Cerebellar nuclear complex (tissue), 1 donor: ENCODE data around the gene MAPK11.

Experiments used
- DNase-seq, 2 experiments: peaks; one replicate each; lab custom pipeline; 2025; lab: John Stamatoyannopoulos, UW

The MAPK11 gene

DNA sequence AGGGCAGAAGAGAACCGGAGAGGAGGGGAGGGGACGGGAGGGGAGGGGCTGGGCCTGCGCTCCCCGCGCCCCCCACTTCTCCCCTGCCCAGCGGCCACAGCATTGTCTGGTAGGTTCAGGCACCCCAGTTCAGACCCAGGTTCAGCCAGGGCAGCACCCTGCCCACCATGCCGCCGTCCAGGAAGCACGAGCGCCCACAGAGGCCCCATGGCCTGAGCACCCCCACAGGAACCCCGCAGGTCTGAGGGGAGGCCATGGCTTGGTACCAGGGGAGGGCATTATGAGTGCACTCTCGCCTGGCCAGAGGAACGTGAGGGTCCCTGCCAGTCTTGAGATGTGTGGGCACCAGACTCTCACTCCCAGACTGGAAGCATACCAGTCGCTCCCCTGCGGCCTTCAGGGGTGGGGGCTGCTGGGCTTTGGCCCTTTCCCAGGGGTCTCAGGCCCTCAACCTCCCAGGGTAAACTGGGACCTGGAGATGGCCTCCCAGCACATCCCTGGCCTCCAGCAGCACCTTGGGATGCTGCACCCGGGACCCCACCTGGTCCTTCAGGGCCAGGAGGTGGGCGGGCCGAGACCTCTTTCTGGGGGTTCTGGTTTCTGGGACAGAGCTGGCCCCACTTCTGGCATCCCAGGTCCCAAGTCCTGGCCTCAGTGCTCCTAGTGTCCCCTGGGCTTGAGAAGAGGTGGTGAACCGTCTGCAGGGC is 37.9 kb upstream of the MAPK11 start:
- no peak for DNase-seq

DNA sequence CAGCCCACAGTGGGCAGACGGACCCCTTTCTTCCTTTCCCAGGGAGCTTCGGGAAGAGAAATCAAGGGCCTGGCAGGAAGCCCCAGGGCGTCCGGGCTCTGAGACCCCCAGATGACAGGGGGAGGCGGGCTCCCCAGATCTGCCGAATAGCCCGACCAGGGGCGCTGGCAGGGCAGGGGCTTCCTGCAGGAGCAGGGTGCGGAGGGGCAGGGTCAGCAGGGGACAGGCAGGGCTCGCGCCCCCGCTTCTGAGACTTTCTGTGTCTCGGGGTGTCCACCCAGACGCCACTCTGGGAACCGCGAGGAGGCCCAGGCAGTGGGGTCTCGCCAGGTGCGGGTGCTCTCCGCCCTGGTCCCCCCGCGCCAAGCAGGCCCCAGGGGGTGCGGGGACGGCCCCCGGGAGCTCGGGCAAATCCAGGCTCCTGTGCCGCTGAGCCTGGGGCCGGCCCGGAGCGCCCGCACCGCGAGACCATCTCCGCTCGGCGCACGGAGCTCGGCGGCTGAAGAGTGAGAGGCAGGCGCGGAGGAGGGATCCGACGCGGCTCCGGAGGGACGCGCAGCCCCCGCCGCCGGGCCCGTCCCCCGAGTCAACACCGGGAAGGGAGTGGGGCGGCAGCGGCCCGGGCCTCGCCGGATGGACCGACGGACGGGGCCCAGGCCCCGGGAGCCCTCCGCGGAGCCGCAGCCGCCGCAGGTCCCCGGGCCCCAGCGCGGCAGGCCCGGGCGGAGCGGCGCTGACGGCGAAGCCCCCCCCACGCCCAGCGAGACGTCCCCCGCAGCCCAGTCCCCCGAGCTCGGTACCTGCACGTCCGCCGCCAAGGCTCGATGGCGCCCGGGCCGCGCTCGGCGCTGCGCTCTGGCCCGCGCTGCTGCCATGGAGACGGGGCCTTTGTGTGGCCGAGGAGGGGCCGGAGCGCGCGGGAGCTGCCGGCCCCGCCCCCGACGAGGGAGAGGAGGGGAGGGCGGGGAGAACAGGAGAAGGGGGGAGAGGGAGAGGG is 36.9 kb upstream of the MAPK11 start, which contains the start of gene PLXNB2:
Gene PLXNB2 (minus strand): TSS at position 894 of the 997 bp plus-strand sequence. CDS start 17,062 bp downstream, outside the sequence.
- DNase-seq = no peak

DNA sequence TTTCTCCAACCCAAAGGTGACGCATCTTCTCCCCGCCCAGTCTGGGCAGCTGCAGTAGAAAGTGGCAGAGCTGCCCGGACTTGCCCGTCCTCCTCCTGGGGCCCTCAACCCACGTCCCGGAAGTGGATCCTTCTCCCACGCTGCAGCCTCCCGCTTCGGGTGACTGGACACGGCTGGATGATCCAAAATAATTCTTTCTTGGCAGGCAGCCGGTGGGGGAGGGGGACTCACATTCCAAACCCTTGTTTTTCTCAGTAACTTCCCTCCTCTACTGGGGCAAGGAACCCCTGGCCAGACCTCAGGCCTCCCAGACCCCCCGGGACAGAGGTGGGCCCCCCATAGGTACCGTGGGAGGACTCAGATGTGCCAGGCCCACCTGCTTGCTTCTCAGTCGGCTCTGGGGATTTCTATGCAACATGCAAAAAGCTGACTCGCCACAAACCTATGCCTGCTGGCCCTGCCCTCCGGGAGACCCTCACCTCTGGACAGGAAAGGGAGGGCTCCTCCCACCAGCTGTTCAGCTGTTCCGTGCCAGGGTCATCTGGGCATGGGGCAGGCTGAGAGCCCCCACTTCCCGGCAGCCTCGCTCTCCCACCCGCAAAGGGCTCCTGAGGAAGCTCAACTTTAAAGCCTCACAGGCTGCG is 35.9 kb upstream of the MAPK11 start:
- no peak for DNase-seq

DNA sequence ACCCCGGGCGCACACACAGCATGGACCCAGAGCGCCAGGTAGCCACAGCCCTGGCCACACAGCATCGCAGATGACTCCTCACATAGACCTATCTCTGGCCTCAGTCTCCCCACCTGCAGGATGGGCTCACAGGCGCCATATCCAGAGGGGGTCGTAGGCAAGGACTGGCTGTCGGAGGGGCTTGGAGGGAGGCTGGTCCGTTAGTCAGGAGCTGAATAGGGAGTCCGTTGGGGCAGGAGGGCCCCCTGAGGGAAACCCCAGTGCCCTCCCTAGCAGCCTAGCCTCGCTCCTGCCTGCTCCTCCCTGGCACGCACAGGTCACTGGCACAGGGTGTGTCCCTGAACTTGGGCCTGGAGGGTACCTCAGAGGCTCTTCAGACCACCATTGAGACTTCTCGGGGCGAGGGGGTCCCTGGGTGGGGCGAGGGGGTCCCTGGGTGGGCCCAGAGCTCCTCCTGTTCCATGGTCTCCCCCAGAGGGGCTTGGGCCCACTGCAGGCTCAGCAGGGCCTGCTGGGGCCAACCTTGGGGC is 35.3 kb upstream of the MAPK11 start:
- DNase-seq = no peak

DNA sequence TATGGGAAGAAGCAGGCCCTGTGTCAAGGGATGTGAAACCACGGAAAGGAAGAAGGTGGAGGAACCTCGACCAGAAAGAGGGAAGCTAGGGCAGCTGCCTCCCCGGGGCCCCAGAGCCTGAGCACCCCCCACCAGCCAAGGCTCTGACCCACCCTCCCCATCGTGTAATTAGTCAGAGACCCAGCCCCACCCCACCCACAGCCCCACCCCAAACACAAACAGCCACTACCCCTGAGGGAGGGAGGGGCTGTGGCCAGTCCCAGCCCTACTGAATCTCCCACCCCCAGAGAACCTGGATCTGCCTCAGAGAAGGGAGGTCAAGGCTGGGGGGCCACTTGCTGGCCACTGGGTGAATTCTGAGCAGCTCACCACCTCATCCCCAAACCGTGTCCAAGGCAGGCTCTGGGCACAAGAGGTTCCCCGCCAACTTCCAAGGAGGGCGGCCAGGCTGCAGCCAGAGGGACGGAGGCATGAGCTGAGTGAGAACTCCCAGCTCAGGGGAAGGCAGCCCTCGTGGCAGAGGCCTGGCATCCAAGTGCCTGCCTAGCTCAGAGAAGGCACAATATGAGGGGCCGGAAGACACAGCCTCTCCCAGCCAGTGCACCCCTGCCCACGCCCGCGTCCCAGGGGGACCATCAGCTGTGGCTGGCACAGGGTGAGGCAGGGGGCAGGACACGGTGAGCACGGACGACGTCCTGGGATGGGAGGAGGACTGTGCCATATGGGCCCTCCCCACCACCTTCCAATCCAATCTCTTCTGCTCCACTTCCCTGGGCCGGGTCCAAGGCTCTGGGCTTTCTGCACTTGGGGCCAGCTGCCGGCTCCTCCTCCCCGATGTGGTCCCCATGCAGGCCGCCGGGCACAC is 34.6 kb upstream of the MAPK11 start:
- DNase-seq = peak; percentile 34 to 86

DNA sequence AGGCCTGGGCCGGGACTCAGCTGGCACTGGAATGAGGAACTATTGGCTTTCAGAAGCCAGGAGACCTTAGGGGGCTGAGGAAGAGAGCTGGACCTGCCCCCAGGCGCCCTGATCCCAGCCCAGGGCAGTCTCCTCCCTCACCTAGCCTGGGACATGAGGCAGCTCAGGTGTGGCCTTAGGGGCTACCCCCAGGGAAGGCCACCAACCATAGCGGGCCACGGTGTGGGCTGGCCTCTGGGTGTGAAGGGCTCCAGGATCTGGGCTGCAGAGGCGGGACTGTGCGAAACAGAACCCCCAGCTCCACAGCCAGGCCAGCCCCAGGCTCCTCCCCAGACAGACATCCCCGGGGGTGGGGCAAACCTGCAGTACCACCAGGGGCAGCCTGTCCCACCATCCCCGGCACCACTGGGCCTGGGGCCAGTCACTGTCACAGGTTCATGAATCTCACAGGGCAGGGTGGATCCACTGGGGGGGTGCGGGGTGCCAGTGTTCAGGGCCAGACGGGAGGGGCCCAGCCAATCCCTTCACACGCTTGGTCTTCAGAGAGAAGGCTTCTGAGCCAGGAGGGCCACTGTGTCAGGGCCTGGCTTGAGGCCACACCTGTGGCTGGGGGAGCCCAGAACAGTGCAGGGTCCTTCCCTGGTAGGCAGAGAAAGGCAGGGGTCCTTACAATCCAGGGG is 33.8 kb upstream of the MAPK11 start:
- DNase-seq = no peak

DNA sequence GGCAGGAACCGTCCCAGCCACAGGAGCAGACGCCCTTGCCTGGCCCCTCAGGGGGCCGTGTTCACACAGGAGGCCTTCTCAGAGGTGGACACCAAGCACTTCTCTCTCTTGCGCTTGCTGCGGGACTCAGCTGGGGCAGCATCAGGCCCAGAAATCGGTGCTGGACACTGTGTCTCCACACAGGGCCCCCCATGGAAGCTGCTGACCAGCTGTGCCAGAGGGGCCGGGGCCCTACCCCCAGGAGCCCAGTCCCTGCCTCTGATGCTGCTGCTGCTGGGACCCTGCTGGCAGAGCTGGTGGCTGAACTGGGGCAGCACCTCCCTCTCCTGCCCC is 33.3 kb upstream of the MAPK11 start:
- DNase-seq = no peak

DNA sequence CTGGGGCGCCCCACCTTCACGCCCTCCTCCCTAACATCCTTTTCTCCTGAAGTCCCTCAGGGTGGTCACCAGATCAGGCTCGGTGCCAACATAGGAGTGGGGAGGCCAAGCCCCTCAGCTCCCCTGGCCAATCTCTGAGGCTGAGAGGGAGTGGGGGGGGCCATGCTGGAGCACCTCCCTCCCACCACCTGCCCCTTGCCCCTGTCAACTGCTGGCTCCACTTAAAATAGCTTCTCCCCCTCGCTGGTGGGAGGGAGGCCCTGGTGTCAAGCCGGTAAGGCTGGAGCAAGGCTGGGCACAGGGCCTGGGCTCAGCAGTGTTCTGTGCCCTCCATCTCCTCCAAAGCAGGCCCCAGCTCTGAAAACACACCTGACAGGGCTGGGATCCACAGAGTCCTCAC is 32.4 kb upstream of the MAPK11 start:
- DNase-seq = no peak

DNA sequence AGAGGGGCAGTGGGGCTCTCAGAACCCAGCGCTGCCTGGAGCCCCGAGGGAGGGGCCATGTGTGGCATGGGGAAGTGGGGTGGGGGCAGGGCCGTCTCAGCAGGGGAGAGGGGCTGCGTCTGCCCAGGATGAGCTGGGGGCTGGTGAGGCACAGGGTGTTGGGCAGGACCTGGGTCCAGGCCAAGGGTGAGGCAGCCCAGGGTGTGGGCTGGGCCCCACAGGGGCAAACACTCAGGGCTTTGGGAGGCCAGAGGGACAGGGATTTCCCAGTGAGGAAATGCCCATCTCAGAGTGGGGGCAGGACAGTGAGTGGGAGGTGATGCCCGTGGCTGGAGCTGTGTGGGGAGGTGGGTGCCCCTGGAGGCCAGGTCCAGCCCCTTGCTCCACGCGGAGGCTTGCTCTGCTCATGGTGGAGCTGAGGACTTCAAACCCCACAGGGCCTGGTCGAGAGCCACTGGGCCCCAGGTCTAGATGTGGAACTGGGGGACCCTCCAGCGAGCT is 31.9 kb upstream of the MAPK11 start:
- DNase-seq = no peak

DNA sequence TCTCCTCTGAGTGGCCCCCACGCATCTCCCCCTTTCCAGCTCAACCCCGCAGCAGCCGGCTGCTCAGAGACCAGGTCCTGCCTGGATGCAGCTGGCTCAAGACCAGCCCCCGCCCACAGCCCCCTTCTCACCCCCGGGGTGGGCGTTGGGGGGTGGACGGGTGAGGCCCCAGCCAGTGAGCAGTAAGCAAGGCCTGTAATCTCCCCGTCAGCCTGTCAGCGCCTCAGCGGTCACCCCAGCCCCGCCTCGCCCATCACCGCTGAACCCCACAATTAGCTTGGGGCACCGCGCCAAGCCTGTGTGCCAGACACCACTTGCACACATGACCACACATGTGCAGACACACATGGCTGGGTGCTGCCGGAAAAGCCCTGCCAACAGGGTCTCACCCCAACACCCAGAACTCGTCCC is 31.4 kb upstream of the MAPK11 start:
- DNase-seq = no peak

DNA sequence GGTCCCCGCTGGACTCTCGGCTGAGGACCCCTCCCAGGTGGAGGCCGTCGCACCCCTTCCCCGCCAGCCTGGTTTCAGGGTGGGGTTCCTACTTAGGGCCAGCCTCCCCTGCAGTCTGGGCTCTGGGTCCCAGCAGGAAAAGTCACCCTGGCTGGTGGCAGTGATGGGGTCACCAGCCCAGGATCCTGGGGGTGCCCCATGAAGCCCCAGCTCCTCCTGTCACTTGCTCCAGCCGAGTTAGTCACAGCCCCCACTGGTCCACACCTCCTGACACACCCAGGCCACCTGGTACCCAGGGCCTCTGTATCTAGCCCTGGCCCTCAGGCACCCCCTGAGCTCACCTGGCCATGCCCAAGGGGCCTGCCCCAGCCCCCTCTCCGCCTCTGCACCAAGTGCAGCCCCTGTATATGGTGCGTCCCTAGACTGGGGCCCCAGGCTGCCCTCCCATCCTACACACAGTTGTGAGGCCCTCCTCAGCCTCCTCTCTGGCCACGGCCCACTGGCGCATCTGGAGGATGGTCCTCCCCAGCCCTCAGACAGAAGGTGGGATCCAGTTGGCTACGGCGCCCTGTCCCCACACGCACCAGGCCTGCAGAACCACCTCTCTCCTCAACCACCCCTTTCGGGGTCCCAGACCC is 30.6 kb upstream of the MAPK11 start:
- DNase-seq = no peak

DNA sequence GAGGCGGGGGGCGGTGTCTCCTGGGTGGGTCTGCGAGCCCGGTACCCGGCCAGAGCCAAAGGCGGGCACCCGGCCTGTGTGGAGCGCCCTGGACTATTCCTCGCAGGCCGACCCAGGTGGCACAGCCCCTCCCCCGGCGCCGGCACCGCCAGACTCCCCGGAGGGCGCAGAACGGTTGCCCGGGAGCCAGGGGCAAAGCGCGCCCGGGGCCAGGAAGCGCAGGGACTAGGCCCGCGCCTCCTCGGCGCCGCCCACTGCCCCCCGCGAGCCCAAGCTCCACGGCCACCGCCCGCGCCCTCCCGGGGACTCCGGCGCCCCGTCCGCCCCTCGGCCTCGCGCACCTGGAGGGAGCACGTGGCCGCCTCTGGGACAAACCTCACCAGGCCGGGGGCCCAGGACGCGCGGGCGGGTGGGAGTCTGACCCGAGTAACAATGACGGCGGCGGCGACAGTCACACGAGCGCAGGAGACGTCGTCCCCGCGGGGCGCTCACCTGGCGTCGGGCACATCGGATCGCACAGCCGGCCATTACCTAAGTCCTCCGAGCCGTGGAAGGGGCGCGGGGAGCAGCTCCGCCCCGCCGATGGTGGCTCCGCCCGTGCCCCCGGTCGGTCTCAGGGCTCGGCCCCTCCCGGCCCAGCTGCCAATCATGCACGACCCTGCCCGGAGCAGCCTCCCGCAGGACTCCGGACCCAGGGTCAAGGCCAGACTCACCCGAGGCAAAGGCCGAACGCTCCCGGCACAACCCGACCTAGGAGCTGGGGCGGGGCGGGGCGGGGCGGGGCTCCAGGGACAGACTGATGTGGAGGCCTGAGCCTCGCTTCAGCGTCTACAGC is 29.8 kb upstream of the MAPK11 start:
- DNase-seq = no peak

DNA sequence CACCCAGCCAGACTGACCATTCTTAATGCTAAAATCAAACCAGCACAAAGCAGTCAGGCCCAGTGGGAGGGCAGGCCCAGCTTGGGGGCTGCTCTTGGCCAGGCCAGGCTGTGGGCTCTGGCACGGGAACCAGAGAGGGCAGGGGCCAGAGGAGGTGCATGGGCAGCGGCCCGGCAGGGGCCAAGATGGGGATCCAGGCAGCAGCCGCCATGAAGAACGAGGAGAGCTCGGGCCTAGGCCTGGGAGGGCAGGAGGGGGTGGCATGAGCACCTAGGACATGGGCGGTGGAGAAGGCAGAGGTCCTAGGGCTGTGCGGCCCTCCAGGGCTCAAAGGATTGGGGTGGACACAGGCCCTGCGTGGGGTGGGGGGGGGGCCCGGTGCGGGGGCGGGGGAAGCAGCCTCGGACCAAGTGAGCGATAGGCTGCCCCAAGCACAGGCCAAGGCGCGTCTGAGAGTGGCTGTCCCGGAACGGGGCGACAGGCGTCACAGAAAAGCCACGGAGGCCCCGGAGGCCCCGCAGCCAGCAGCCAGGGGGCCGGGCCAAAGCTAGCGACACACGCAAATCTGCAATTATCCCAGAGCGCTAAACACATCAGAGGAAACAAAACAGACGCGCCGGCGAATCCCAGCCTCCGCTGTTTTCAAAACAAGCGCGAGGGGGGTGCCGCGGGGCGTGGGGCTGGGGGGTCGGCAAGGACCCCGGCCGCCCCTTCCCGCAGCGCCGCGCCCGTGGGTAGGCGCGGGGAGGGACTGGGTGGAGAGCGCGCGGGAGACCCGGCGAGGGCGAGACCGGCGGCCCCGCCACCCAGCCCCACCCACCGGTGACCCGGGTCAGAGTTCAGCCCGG is 29.0 kb upstream of the MAPK11 start:
- DNase-seq = no peak

DNA sequence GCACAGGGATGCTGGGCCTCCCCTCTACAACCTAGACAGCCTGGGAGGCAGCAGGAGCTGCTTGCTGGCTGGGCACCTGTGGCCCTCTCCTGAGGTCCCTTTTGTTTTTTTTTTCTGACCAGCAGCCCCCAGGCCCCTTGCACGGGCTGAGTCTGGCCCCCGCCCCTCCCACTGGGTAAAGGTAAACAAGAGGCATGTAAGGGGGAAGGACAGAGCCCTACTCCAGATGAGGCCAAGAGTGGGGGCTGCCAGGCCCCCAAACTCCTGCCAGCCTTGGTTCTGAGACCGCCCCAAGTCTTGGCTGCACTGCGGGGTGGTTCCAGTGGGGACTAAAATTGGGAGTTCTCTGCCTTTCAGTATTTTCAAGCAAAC is 28.1 kb upstream of the MAPK11 start:
- DNase-seq = no peak

DNA sequence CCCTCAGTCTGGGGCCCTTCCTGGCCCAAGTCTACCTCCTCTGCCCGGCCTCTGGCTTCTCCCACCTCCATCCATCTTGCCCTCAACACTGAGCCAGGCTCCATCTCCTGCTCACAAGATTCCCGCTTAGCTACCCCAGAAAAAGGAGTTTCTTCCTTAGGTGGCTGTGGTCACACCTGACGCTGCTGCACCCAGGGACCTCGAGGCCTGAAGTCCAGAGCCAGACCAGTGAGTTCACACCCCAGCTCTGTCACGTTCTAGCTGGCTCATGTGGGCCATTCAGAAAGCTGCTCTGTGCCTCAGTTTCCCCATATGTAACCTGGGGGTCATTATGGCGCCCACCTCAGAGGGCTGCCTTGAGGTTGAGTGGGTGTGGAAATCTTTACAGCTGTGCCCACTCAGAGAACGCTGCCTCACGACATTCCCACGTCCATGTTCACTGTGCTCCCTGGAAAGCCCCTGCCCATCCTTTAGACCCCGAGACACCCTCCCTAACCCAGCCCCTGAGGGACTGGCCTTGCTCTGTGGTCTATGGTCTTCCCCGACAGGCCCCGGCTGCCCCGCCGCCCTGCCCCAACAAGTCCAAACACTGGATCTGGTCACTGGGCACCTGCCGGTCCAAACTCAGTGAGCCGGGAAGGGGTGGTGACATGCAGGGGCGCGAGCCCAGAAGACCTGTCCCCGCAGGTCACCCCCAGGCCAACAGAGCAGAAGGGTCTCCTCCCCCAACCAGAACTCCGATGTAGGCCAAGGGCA is 27.5 kb upstream of the MAPK11 start:
- no peak for DNase-seq

DNA sequence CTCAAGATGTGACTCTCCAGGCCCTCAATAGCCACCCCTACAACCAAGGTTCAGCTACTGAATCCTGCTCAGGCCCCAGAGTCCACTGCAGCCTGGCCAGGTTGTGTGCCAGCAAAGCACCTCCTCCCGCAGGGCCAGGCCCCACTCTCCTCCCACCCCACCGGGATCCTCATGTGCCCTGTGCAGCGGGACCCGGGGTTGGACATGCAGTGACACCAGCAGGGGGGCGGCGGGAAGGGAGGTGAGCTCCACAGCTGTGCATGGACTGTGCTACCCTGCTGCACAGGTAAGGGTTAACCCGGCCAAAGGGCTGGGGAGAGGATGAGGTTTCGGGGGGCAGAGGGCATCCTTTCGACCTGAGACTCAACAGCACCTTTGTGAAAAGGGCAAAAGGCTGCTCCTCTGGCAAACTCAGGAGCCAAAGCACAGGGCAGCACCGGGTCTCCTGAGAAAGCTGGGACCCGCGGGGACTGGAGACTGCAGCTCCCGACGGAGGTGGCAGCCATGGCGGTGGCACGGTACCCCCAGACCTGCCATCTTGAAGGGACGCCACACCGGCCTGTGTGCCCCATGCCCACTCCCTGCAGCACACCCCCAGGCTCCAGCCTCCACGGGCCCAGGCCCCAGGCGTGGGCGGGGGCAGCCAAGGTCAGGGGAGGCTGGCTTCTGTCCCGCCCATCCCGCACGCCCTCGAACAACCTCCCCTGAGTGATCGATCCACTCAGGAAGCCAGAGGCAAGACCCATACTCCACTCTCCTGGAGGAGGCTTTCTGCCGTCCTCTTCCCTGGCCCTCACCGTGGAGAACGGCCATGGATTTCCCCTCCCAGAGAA is 26.7 kb upstream of the MAPK11 start:
- DNase-seq = no peak

DNA sequence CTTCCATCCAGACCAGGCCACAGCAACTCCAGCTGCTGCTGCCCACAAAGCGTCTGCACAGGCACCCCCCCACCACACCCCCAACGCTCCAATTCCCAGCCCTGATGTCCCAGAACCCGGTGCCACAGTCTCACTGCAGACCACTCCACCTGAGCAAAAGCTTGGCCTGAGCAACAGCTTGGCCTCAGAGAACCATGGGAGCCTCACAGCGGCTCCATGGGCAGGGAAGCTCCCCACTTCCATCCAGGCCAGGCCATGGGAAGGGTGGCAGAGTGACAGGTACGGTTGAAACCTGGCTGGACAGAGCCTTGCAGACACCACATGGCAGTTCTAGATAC is 24.1 kb upstream of the MAPK11 start:
- no peak for DNase-seq
